Stimulated activated CD8-positive, alpha-beta memory T cell treated with anti-CD3 and anti-CD28 coated beads, Interleukin-7, amount 100 ng/mL, for 4 hours (primary cell): ENCODE results near the gene SGO2.
"Not testable (repeated sequence)": the region's sequence is repeated elsewhere in the genome, so short reads cannot be mapped to it uniquely, and the experiment has no call there.

Experiments
- DNase-seq, 2 donors: peaks; one replicate each; pipeline ENCODE4 v3.0.0-alpha.2; 2020; ENCODE audit warnings: low read depth in 2 of 2

Gene SGO2

DNA sequence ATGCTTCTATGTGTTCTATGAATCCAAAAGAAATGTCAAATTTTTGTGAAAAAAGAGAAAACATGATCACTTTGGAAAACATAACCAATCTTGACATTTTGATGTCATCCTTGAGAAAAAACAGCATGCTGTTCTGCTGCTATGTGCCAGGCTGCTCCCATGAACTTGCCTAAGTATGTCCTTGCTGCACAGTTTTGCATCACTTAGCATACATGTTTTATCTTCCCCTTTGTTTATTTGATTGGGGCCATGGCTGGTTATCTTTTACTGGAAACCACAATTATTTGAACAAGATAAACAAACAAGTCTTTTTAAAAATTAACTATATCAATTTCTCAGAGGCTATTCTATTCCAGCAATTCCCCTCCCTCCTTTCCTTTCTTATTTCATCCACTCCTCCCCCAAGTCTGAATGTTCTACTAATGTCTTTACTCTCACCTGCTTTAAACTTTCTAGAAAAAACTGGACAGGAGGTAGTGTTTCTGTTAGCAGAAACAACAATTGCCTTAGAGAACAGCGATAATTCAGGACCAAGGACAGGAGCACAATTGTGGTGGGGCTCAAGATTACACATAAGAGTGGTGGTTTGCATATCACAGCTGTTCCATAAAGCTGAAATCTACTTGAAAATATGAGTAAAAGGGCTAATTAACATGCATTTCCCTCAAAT lies 66.5 kb downstream of the SGO2 start:
- no peak for DNase-seq

DNA sequence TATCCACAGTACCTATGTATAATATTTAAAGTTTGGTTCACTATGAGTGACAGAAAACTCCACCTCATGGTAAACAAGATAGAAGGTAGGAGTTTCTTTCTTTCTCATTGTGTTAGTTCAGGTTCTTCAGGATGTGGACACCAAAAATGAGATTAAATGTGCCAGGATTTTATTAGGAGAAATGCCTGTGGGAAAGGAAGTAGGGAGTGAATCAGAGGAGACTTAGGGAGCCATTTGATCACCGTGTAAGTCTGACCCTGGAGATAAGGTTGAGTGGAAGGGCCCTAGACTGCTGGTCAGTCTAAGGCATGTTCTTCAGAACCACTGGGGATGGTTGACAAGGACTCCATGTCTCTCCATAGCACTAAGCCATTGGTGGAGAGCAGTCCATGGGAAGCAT lies 67.9 kb downstream of the SGO2 start:
- no peak for DNase-seq

DNA sequence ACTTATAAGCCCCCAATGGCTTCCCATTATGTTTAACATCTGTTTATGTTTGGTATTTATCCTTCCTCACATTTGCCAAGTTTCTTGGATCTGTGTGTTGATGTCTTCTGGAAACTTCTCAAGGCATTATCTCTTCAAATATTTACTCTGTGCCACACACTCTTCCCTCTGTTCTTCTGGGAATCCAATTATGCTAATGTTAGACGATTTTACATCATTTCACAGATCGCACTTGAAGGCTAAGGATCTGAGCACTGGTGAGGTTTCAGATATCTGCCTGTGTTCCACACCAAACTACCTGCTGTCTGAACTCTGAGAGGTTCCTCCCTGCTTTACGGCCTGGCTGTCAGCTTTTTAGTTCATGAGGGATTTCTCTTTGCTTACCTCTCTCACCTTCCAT lies 69.9 kb downstream of the SGO2 start:
- no peak for DNase-seq

DNA sequence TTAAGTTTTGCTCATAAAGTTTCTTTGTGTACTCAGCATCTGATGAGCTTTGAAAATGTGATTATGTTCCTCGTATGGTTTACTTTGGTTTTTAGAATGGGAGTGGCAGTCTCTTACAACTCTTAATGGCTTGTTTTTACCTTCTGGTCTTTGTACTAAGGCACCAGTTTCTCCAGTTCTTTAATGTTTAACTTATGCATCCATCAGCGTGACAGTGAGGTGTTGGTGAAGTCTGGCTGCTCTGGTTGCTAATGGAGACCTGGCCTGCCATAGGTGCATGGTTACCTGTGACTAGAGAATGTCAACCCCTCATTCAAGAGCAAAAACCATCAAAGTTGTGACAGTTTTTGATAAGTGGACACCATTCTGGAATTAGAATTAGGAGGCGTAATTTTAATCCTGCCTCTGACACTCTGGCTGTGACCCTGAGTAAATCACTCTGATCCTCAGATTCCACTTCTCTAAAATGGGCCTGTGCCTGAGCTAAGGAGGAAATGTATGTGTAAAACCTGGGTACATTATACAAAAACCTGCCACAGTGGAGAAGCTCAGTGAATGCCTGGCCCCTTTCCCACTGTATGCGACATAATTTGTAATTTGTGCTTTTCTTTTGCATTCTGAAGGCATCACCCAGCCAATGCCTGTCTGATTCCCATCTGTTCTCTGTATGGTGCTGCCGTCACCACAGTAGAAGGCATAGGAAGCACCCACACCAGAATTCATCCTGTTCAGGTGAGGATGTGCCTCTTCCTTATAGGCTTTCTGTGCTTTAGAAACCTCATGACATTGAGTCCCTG lies 71.0 kb downstream of the SGO2 start:
- DNase-seq, result no peak

DNA sequence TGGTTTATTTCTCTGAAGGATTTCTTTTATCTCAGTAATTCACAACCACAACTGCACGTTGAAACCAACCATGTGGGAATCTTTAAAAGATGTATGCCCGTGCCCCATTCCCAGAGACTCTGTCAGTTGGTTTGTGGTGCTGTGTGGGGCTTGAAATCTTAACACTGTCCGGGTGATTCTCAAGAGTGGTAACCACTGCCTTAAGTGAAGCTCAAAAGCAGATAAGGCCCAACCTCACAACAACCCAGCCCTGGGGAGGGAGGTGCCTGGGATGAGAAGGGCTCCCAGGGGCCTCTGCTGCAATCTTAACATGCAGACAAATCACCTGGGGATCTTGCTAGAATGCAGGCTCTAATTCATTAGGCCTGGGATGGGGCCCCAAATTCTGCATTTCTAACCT lies 73.2 kb downstream of the SGO2 start:
- no peak for DNase-seq

DNA sequence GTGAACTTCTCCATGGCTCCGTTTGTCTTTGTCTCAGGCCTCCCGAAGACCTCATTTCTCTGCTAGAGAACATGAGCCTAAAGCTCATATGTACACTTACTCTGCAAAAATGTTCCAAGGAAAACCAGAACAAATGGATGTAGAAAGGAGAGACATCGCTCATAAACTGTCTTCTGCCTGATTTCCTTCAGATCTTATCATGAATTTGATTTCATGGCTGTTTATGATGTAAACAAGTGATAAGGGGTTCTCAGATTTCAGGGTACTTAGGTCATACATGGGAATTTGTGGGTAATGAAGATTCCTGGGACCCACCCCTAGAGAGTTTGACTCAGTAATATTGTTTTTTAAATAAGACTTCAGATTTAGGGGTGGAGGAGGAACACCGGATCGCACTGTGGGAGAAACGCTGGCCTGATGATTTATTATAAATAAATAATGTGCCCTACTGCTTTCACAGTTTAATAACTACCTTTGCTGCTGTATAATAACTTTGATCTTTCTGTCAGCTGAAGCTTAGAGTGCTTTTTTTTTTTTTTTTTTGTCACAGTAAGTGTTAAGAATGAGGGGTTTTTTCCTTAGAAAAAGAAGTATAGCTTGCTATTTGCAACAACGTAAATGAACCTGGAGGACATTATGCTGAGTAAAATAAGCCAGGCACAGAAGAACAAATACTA lies 74.7 kb downstream of the SGO2 start:
- DNase-seq, result no peak

DNA sequence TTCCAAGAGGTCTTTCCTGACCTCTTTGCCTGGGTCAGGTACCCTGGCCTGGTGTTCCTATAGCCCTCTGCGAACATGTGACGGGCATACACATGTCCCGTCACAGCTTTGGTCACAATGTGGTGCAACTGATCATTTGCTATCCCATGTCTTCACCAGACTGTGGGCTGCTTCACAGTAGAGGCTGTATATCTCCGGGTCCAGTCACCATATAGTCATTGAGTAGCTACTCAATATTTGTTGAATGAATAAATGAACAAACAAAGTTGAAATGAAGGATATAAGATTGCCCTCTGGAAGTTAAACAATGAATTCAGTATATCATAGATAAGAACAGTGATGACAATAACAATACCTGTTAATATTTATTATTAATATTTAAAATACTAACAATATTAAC lies 76.6 kb downstream of the SGO2 start:
- no peak for DNase-seq

DNA sequence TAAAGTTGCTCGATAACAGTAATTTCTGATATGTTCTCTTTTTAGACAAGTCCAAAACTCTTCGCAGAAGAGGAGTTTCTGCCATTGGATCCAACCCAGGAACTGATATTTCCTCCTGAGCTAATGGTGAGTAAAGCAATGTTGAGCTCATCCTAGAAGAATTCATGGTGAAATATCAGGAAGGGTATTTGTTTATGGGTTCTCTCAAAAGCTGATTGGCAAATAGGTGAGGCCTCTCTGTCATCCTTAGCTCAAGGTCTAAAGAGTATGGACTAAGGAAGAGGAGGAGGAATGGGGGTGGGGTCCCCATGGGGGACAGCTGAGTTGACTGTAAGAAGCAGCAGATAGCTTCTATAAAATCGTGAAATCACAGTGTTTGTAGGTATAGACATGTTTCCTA lies 78.0 kb downstream of the SGO2 start:
- no peak for DNase-seq

DNA sequence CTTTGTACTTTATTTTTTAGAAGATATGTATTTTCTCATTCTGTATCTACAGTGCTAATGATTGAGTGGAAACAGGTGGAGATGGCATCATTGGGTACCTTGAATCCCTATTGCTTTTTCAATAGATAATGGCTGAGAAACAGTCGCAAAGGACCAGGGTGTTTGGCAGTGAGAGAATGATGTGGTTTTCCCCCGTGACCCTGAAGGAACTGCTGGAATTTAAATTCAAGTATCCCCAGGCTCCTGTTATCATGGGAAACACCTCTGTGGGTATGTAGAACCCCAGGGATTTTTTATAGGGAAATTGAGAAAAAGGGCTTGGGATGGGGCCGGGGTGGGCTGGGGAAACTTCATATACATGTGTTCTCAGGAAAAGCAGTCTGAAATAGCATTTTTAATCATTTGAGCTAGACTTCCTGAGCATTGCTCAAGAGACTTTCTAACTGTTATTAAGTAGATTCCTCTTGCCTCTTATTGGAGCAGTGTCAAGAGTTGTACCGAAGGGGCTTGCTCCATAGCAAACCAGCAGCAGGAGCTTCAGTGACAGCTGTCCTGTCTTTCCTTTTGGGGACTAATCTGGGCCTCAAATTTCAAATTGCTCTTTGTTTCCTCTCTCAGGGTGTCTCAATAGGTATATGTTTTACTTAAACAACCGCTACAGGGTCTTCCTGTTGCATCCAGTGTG lies 78.7 kb downstream of the SGO2 start:
- DNase-seq, result no peak

DNA sequence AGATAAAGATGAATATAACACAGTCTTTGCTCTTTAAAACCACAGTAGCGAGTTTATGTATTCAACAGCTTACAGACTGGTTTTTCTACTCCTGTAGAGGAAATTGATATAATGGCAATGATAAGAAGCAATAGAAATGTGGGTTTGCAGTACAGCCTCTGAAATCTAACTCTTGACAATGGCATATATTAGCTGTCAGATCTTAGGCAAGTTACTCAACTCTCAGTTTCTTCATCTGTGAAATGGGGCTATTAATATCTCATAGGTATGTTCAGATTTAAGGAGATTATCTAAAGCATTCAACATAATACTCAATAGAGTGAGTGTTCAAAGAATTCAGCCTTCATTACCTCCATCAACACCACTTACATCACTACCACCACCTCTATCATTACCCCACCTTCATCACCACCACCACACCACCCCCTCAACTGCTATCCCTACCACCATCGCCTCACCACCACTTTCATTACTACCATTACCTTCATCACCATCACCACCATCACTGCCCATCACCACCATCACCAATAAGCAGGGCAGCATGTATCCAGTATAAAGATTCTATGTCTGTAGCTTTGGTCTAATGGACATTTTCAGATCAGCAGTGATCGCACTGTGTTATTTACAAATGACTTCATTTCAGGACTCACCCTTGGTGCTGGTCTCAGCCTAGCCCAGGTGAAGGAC lies 82.5 kb downstream of the SGO2 start:
- DNase-seq, result no peak

DNA sequence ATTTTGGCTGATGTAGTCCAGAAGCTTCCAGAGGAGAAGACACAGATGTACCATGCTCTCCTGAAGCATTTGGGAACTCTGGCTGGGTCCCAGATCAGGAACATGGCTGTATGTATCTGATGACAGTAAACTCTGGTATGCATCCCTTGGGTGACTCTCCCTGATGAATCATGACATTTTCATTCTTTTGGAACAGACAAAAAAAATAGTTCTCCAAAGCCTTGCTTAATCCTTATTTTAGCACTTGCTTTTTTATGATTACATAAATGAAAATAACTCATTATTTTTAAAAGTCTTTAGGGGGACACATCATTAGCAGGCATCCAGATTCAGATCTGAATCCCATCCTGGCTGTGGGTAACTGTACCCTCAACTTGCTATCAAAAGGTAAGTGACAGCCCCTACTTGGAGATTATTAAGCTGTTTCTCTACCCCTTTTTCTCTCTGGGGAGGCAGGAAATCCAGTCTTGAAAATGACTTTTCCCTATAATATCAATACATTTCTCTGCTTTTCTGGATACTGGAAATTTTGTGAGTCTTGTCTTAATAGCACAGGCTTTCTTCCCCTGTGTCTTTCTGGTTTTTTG lies 83.1 kb downstream of the SGO2 start:
- DNase-seq, result no peak

DNA sequence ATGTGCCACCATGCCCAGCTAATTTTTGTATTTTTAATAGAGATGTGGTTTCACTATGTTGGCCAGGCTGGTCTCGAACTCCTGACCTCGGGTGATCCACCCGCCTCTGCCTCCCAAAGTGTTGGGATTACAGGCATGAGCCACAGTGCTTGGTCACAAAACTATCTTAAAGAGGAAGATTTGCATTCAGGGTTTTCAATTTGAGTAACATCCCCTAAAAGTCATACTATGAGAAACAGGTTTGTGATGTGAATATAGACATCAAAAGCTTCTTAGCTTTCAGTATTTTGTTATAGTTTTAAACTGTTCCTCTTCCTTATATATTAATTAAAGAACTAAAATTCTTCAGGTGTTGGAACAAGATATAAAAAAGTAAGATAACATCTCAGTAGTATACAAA lies 84.2 kb downstream of the SGO2 start:
- DNase-seq, result not testable (repeated sequence)

DNA sequence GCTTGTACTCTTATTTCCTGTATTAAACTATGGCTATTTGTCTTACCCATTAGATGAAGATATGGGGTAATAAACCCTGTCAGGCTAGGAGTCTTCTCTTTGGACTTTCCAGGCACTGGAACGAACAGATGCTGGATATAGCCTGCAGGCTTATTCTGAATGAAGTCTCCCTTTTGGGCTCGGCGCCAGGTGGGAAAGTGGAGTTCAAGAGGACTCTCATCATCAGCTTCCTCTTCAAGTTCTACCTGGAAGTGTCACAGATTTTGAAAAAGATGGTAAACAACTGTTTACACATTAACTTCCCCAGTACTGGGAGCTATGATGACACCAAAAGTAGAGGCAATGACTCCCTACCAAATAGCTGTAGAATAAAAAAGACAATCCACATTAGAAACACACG lies 87.7 kb downstream of the SGO2 start:
- DNase-seq, result no peak

DNA sequence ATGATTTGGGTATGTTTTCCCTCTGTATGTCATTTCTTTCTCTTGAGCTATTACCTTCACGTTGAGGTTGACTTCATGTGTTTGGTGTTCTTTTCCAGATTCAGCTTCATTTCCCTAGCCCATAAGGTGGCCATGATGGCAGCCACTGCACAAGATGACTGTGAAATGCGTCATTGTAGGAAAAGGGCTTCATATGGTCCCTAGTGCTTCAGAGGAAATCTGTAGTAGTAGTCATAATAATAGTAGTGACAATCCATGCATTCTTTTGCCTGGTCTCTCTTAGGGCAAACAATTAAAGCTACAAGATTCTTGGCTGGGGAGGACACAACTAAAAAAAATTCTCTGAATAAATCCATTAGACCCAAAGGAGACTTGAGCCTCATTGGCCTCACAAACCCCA lies 88.2 kb downstream of the SGO2 start:
- no peak for DNase-seq

DNA sequence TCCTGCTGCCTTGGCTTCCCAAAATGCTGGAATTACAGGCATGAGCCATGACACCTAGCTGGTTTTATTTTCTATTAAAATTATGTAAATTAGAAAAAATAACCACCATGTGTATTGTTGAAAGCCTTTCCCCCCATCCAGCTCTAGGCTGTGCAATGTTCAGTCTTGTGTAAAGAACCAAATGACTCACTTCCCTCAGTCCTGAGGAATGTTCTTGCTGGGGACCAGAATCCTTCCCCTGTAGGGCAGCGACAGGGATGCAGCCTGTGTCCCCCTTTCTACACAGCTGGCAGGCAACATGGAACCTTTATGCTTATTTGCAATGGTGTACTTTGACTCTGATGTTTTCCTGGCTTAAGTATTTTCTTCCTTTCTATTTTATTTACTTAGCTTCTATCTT lies 89.2 kb downstream of the SGO2 start:
- DNase-seq, result no peak

DNA sequence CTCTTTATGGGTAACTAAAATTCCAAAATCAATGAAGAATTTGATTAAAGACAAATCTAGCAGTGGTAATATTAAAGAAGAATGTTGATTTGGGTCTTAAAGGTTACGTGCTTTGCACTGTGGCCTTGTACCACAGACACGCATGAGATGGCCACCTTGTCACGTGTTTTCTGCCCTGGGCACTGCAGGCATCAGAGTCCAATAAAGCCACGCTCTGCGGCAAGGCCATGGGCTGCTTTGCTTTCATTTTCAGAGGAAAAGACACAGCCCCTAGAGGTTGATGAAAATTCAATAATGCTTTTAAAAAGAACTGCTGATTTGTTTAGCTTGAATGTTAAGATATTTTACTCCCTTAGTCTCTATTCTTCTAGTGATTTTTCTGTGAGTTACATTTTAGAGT lies 90.2 kb downstream of the SGO2 start:
- no peak for DNase-seq

DNA sequence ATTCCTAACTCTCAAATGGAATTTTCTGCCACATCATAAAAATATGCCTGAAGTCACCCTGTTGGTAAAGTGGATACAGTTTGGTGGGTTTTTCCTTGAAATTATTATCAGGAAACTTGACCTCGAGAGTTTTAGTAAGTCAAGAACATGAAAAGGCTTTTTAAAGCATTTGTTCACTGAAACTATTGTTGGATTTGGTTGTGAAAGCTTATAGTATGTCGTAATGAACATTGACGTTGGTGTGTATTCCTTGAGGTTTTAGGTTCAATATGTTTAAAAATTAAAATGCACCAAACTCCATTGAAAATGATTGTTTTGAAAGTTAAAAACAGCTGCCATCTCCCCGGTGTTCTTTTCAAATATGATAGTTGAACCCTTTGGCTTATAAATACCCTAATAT lies 90.6 kb downstream of the SGO2 start:
- DNase-seq, result no peak

DNA sequence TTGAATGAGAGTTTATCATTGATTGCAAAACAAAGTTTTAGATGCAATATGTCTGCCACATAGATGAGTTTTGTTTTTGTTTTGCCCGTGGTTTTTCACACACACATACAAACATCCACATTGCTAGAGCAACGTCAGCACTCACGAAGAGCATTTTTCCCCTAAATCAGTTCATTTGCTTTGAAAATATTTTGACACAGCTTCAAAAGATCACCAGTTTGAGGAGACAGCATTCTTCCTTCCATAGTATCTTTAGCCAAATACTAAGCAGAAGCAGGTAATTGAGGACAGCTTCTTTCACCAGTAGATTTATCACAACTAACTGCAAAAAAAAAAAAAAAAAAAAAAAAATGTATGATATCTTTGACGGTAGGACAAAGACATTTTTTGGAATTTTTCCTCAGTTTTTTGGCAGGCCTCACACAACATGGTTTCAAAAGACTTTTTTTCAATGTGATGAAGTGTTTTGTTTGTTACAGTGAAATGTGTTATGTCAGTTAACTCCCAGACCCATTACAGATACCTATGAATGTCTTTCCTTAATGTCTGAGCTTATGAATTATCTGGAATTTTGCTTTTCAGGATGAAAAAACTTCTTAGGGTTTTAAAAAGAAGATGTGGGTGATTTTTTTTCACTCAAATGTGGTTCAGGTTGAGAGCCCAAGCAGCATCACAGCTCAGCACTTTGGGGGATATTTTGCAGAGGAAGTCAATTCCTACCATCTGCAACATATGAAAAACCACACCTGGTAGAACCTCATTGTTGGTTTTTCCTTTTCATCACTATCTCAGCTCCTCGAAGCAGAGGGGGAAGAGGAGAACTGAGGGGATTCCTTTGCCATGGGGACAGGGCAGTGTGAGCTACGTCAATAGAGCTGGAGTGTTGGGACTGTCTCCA lies 91.4 kb downstream of the SGO2 start:
- no peak for DNase-seq

DNA sequence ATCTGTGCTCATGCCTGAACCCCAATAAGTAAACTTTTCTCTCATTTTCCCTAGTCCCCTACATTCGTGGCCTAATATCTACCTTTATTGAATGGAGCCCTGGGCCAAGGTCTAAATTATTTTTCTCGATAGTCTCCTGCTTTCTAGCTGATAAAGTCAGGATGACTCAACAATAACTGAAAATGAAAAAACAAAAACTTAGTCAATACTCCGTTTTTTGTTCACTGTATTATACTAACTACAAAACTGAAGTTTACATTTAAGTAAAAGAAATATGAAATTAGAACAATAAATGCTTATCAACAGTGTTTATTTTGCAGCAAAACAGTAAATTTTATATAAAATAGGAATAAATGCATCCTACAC lies 92.0 kb downstream of the SGO2 start:
- no peak for DNase-seq

DNA sequence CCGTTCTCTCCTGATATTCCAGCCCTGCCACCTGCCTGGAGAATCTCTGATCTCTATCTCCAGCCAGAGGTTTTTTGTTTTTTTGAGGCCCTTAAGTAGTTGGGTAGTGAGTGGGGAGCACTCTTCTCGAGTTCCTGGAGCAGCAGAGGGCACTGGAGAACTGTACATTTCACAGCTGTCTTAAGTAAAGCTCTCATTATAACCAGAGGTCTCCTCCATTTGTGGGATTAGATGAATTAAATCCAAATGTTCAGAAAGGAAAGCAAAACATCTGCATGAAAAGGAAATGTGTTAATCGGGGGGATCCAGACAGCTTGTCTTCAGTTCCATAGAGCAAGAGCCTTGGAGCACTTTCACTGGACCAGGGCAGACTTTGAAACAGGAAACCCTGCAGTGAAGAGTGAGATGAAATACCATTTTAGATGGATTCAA lies 92.6 kb downstream of the SGO2 start:
- no peak for DNase-seq

DNA sequence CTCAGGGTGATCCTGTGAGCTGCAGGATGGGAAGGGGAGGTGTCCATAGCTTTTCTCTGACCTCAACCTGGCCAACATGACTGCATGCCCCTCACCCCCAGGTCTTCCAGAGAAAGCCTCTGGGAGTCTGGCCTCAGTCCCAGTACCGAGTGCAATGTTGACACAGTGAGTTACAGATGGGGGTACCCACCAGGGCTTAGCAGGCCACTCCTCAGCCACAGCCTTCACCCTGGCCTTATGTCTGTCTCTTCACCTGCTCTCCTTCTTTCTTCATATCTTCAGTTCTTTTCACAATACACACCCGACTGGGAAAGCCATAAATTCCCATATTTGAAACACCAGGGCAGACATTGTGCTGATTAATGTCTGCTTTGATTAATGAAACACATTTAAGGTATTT lies 93.3 kb downstream of the SGO2 start:
- DNase-seq, result no peak
